OCI-LY1 (cell line): ENCODE measurements around the gene OR13C9.
"Not testable (repeated sequence)": the region's sequence is repeated elsewhere in the genome, so short reads cannot be mapped to it uniquely, and the experiment has no call there.

Source experiments
- H2AFZ ChIP-seq: fragments of 200-600 bp; sonication (generic), shearing (Covaris generic); 2 replicates; pipeline ENCODE4 v1.6.0; 2014; ENCODE audit warnings: antibody characterized with exemption, mild to moderate bottlenecking, low read length
- H3F3A ChIP-seq: fragments of 200-600 bp; sonication (generic), shearing (Covaris generic); 2 replicates; pipeline ENCODE4 v1.6.0; 2014; ENCODE audit warnings: mild to moderate bottlenecking, antibody characterized with exemption, low read length, moderate library complexity; ENCODE audit not compliant: insufficient read depth
- H3K27ac ChIP-seq: fragments of 200-600 bp; sonication (generic); 2 replicates; pipeline ENCODE4 v1.5.1; 2014; ENCODE audit warnings: low read length, mixed run types, mild to moderate bottlenecking, low read depth; ENCODE audit not compliant: poor library complexity, severe bottlenecking
- H3K27me3 ChIP-seq: fragments of 200-600 bp; sonication (generic); 2 replicates; pipeline ENCODE4 v1.6.0; 2014; ENCODE audit warnings: antibody characterized with exemption, mild to moderate bottlenecking, low read length, moderate library complexity; ENCODE audit not compliant: insufficient read depth
- H3K36me3 ChIP-seq: fragments of 200-600 bp; sonication (generic); 2 replicates; pipeline ENCODE4 v1.6.1; 2014; ENCODE audit warnings: mild to moderate bottlenecking, antibody characterized with exemption, low read length, moderate library complexity, mixed read lengths; ENCODE audit not compliant: insufficient read depth
- H3K4me1 ChIP-seq: fragments of 200-600 bp; sonication (generic); 2 replicates; pipeline ENCODE4 v1.5.1; 2014; ENCODE audit warnings: mild to moderate bottlenecking, low read length, moderate library complexity; ENCODE audit not compliant: insufficient read depth, severe bottlenecking
- H3K4me2 ChIP-seq: fragments of 200-600 bp; sonication (generic), shearing (Covaris generic); 2 replicates; pipeline ENCODE4 v1.6.1; 2014; ENCODE audit warnings: low read length
- H3K4me3 ChIP-seq: fragments of 200-600 bp; sonication (generic); 2 replicates; pipeline ENCODE4 v1.5.1; 2014; ENCODE audit warnings: low read length, low read depth, mild to moderate bottlenecking, mixed read lengths; ENCODE audit not compliant: poor library complexity, severe bottlenecking
- H3K79me2 ChIP-seq: fragments of 200-600 bp; shearing (Covaris generic); 2 replicates; pipeline ENCODE4 v1.6.1; 2016; ENCODE audit warnings: mixed run types, low read length, mixed read lengths; ENCODE audit not compliant: insufficient read depth
- H3K9ac ChIP-seq: fragments of 200-600 bp; sonication (generic), shearing (Covaris generic); 2 replicates; pipeline ENCODE4 v1.6.1; 2014; ENCODE audit warnings: mild to moderate bottlenecking, low read length, mixed read lengths
- H3K9me2 ChIP-seq: fragments of 200-600 bp; sonication (generic), shearing (Covaris generic); 2 replicates; pipeline ENCODE4 v1.6.1; 2014; ENCODE audit warnings: low read depth, mild to moderate bottlenecking, low read length, mixed read lengths
- H3K9me3 ChIP-seq: fragments of 200-600 bp; shearing (Covaris generic); 2 replicates; pipeline ENCODE4 v1.6.1; 2014; ENCODE audit warnings: low read length, mixed read lengths
- H4K20me1 ChIP-seq: fragments of 200-600 bp; sonication (generic), shearing (Covaris generic); 2 replicates; pipeline ENCODE4 v1.6.0; 2016; ENCODE audit warnings: mild to moderate bottlenecking, low read length; ENCODE audit not compliant: insufficient read depth
- EZH2 ChIP-seq: fragments of 200-600 bp; sonication (generic), shearing (Covaris generic); IDR thresholded peaks from 2 replicates; pipeline ENCODE4 v1.8.0; 2017; ENCODE audit warnings: borderline replicate concordance, mixed run types, mild to moderate bottlenecking, antibody characterized with exemption, low read length, moderate library complexity, mixed read lengths
- TF ChIP-seq, protein P1 (sequence below): fragments of 200-600 bp; sonication (generic), shearing (Covaris generic); IDR thresholded peaks from 2 replicates; pipeline ENCODE4 v1.5.1; 2017; ENCODE audit warnings: mild to moderate bottlenecking, antibody characterized with exemption, low read length, moderate library complexity, mixed read lengths

OR13C9 gene

GRCh38 chr9:104598749-104599148 is 19.3 kb downstream of the OR13C9 start:
- not testable (repeated sequence) for H3F3A ChIP-seq, H3K9ac ChIP-seq, H3K9me2 ChIP-seq, H3K27ac ChIP-seq, H3K4me2 ChIP-seq, H4K20me1 ChIP-seq, H2AFZ ChIP-seq, H3K27me3 ChIP-seq, H3K4me1 ChIP-seq, H3K9me3 ChIP-seq, H3K79me2 ChIP-seq, H3K36me3 ChIP-seq, H3K4me3 ChIP-seq

DNA sequence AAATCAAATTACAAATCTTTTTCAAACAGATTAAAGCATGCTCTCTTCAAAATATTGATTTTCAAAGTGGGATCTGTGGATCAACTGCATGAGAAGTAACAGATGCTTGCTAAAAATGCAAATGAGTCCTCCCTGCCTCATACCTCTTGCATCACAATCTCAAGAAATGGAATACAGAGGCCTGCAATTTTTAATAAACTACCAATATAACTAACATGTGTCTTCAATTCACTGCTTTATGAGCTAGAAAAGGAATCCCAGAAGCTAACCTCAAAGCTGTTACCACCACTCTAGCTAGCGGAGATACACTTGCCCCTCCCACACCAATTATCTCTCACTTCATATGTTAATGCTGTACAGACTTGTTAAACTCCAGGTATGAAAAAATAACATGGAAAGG is 28.4 kb downstream of the OR13C9 start:
- Histone ChIP-seq H3F3A (no peaks in the 10 kb centered on the region), H3K36me3 (no peaks in the 10 kb centered on the region), H3K4me2 (no peak overlapping the region), H3K27ac (no peak overlapping the region), H4K20me1 (no peaks in the 10 kb centered on the region), H2AFZ (no peak overlapping the region), H3K79me2 (no peaks in the 10 kb centered on the region), H3K9ac (no peak overlapping the region), H3K4me1 (no peaks in the 10 kb centered on the region), H3K27me3 (no peaks in the 10 kb centered on the region), H3K9me3 (no peaks in the 10 kb centered on the region), H3K9me2 (no peaks in the 10 kb centered on the region), H3K4me3 (no peak overlapping the region)
- TF ChIP-seq, protein P1, sequence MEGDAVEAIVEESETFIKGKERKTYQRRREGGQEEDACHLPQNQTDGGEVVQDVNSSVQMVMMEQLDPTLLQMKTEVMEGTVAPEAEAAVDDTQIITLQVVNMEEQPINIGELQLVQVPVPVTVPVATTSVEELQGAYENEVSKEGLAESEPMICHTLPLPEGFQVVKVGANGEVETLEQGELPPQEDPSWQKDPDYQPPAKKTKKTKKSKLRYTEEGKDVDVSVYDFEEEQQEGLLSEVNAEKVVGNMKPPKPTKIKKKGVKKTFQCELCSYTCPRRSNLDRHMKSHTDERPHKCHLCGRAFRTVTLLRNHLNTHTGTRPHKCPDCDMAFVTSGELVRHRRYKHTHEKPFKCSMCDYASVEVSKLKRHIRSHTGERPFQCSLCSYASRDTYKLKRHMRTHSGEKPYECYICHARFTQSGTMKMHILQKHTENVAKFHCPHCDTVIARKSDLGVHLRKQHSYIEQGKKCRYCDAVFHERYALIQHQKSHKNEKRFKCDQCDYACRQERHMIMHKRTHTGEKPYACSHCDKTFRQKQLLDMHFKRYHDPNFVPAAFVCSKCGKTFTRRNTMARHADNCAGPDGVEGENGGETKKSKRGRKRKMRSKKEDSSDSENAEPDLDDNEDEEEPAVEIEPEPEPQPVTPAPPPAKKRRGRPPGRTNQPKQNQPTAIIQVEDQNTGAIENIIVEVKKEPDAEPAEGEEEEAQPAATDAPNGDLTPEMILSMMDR: no peak
- TF ChIP-seq EZH2: no peak

DNA sequence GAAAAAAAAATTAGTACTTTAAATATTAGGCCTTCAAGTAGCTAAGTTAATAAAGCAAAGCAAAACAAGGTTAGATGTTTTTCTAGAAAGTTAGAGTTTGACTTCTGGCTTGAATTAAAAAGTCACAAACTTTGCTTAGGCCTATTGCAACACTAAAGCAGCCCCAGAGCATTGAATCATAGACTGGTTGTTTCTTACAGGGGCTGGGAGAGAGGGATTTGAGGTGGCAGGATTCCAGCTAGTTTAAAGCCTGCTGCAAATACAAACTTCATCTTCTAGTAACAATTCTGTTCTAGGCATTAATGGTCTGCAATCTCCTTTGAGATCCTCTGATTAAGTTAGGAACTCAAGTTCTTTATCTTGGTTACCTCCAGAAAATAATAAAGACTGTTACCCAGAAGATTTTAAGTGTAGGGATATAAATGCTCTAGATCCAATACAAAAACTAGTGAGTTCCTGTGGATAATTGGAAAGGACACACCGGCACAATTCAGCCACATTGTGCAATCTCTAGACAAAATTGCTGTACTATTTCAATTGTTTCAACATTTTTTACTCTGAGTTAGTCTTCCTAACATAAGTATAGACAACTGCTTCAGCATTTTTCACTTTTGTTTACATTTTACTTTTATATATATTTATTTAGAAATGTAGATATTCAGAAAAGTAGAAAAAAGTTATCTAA is 31.4 kb downstream of the OR13C9 start:
- Histone ChIP-seq H3K4me3 (no peak overlapping the region), H3K4me1 (no peaks in the 10 kb centered on the region), H3K79me2 (no peaks in the 10 kb centered on the region), H3K36me3 (no peaks in the 10 kb centered on the region), H3K4me2 (no peak overlapping the region), H3K9me2 (no peaks in the 10 kb centered on the region), H3K27ac (no peak overlapping the region), H3K27me3 (no peaks in the 10 kb centered on the region), H3K9me3 (no peaks in the 10 kb centered on the region), H2AFZ (no peak overlapping the region), H3F3A (no peaks in the 10 kb centered on the region), H4K20me1 (no peaks in the 10 kb centered on the region), H3K9ac (no peak overlapping the region)
- TF ChIP-seq, protein P1: no peak
- TF ChIP-seq EZH2: no peak

- Histone ChIP-seq H3F3A (no peaks in the 10 kb centered on the region), H3K4me2 (no peak overlapping the region), H3K79me2 (no peaks in the 10 kb centered on the region), H4K20me1 (no peaks in the 10 kb centered on the region), H3K27ac (no peak overlapping the region), H3K4me1 (no peaks in the 10 kb centered on the region), H2AFZ (no peak overlapping the region), H3K9ac (no peak overlapping the region), H3K27me3 (no peaks in the 10 kb centered on the region), H3K4me3 (no peak overlapping the region), H3K9me3 (no peaks in the 10 kb centered on the region), H3K9me2 (no peaks in the 10 kb centered on the region), H3K36me3 (no peaks in the 10 kb centered on the region)
- TF ChIP-seq, protein P1: no peak
- TF ChIP-seq EZH2: no peak
Observed at GRCh38 chr9:104580562-104580961, 37.4 kb downstream of the OR13C9 start.
